Measurements from ENCODE around the gene MACROD2.

DNA sequence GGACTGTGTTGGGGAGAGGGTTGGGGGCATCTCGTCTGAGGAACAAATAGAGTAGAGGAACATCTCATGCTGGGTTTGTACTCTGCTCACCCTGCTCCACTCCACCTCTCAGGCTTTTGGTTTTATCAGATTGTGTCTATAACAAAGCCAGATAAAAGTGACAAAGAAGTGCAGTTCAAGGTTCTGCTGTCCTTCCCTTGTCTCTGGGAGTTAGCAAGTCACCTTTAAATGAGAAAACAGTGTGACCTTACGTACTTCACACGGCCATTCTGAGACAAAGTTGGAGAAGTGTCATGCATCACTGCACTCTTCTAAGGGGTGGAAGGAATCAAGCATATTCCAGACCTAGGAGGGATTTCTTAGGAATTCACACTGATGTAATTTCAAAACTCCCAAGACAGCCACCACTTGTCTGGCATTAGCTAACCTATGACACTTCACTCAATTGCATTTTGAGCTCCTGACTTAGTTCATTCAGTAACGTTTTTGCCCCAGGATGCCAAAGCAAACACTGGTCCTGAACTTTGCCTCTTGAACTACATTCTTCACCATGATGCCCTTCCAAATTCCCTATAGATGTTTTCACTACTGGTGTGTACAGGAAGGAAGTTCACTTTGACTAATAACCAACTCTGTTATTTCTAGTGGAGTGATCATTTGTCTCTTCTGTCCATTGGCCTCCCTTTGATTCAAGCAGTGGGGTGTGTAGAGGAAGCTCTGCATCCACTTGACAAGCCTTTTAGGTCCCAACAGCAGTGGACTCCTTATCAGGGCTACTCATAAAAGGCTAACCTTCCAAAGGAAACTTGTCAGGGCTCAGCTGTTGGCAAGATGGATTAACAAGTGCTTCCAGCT, 989.7 kb downstream of the MACROD2 start:
- TF ChIP-seq EP300 (IDR thresholded peaks at IDR 0.05) (no peak), POLR2A (IDR thresholded peaks at IDR 0.05) (no peak)
- TF ChIP-seq, protein P1, sequence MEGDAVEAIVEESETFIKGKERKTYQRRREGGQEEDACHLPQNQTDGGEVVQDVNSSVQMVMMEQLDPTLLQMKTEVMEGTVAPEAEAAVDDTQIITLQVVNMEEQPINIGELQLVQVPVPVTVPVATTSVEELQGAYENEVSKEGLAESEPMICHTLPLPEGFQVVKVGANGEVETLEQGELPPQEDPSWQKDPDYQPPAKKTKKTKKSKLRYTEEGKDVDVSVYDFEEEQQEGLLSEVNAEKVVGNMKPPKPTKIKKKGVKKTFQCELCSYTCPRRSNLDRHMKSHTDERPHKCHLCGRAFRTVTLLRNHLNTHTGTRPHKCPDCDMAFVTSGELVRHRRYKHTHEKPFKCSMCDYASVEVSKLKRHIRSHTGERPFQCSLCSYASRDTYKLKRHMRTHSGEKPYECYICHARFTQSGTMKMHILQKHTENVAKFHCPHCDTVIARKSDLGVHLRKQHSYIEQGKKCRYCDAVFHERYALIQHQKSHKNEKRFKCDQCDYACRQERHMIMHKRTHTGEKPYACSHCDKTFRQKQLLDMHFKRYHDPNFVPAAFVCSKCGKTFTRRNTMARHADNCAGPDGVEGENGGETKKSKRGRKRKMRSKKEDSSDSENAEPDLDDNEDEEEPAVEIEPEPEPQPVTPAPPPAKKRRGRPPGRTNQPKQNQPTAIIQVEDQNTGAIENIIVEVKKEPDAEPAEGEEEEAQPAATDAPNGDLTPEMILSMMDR (IDR thresholded peaks at IDR 0.05): no peak

Measured in tibial nerve (tissue), 4 donors.